GM12892 (cell line): ENCODE results near the gene ETV2.

Source experiments
- POLR2A ChIP-seq: IDR thresholded peaks from 2 replicates; pipeline ENCODE4 v1.6.1; 2011; ENCODE audit warnings: low read depth, low read length, control low read depth
- POLR2AphosphoS5 ChIP-seq: IDR thresholded peaks from 2 replicates; pipeline ENCODE4 v1.6.1; 2011; ENCODE audit warnings: low read depth, low read length, control low read depth
- TAF1 ChIP-seq: IDR thresholded peaks from 2 replicates; pipeline ENCODE4 v1.6.1; 2011; ENCODE audit warnings: low read depth, mild to moderate bottlenecking, control low read depth, low read length, borderline replicate concordance

DNA sequence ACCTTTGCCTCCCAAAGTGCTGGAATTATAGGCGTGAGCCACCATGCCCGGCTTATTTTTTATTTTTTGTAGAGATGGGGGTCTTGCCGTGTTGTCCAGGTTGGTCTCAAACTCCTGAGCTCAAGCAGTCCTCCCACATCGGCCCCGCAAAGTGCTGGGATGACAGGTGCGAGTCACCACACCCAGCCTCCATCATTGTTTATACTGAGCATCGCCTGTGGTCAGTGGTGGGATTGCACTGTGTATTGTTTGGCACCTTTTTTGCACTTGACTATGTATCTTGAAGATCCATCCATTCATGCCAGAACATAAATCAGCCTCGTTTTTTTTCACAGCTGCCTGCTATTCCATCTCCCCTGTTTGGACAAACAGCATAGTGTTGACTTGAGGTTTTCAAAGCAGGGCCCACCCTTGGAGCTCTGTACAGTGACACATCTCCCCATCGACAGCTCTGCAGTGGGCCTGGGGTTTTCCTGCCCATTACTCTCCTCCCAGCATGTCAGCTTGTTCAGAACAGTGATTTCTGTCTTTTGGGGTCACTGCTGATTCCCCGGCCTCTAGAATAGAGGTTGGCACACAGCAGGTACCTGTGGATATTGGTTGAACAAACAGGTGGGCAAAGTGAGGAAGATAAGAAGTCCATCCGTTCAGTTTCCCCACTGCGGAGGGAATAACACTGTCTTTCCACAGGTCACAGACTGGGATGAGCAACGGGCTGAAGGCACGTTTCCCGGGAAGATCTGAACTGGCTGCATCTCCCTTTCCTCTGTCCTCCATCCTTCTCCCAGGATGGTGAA lies 16.6 kb downstream of the ETV2 start:
- TF ChIP-seq POLR2AphosphoS5: no peak
- TF ChIP-seq POLR2A: no peak
- TF ChIP-seq TAF1: no peak
